ENCODE results near the gene PGC. TPM values are rescaled to one million over a fixed set of nuclear protein-coding genes. Genes with fewer than 3 reads are reported as not detected.

PGC gene
- total RNA-seq, 1 donor, result not detected

DNA sequence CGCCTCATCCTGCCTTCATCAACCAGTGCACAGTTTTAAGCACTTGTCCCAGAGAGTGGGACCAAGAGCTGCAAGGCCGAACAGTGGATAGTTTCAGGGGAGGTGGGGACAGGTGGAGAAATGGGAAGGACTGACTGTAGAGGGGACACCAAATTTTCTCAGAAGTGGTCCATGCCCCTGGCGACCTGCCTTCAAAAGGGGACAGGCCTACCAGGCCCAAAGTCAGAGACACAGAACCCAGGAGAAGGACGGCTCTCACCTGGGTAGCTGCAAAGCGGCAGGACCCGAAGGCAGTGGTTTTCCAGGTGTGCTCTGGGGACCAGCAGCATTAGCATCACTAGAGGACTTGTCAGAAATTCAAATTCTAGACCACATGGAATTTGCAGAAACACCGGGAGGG is 17.6 kb downstream of the PGC start:
- no peak for DNase-seq (ENCODE audit: low read depth)
- TF ChIP-seq, protein P1, sequence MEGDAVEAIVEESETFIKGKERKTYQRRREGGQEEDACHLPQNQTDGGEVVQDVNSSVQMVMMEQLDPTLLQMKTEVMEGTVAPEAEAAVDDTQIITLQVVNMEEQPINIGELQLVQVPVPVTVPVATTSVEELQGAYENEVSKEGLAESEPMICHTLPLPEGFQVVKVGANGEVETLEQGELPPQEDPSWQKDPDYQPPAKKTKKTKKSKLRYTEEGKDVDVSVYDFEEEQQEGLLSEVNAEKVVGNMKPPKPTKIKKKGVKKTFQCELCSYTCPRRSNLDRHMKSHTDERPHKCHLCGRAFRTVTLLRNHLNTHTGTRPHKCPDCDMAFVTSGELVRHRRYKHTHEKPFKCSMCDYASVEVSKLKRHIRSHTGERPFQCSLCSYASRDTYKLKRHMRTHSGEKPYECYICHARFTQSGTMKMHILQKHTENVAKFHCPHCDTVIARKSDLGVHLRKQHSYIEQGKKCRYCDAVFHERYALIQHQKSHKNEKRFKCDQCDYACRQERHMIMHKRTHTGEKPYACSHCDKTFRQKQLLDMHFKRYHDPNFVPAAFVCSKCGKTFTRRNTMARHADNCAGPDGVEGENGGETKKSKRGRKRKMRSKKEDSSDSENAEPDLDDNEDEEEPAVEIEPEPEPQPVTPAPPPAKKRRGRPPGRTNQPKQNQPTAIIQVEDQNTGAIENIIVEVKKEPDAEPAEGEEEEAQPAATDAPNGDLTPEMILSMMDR (IDR thresholded peaks at IDR 0.05; ENCODE audit: insufficient read depth, low read length), result no peak
- H3K4me3 ChIP-seq (ENCODE audit: low read depth, low read length), result no peak overlapping the region

DNA sequence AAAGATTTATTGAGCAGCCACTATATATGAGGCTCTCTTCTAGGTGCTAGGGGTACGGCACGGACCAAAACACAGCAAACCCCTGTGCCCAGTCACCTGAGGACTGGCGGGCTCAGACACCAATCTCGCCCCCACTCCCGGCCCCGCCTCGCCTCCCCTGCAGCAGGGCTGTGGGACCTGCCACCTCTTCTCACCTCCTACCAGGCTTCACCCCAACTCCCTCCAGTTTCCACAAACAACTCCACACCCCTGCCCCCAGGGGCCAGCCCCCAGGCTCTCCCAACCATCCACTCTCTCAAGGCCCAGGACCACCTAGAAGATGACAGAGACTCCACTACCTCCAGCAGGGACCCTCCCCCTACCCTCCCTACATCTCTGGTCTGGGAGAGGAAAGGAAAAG is 18.2 kb downstream of the PGC start:
- DNase-seq (ENCODE audit: low read depth), result no peak
- TF ChIP-seq, protein P1 (IDR thresholded peaks at IDR 0.05; ENCODE audit: insufficient read depth, low read length), result no peak
- no peak overlapping the region for H3K4me3 ChIP-seq (ENCODE audit: low read depth, low read length)

DNA sequence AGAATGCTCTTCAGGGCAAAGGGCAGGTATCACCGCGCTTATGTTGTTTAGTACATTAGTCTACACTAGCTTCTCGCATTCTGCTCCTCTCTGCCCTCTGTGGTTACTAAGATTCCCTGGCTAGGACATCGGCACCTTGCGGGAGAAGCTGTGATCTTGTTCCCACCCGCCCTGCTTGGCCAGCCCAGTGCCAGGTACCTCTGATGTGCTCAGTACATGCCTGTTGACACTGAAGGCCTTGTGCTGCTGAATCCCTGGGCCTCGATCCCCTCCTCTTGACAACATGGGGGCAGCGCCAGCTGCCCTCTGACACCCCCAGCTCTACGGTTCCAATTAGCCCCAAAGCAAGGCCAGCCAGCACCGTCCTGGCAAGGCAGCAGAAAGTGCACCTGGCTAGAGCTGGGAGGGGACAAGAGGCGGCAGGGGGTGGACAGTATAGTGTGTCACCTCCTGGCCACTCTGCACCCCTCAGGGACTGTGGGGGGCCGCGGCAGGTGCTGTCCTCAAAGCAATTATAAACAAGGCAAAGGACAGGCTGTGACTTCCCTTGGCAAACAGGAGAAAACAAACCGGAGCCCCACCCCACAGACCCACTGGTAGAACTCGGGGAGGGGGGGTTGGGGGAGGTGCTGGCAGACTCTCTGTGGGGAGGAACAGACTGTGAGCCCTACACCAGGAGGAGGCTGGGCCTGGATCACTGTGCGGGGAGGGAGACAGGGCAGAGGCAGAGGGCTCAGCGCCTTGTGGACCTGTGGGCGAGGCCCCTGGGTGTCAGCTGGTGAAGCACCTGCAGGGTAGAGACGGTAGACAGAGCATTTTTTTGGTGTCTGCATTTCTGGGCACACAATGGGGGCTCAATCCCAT is 18.9 kb downstream of the PGC start:
- H3K4me3 ChIP-seq (ENCODE audit: low read depth, low read length), result no peak overlapping the region
- TF ChIP-seq, protein P1 (IDR thresholded peaks at IDR 0.05; ENCODE audit: insufficient read depth, low read length), result no peak
- no peak for DNase-seq (ENCODE audit: low read depth)

DNA sequence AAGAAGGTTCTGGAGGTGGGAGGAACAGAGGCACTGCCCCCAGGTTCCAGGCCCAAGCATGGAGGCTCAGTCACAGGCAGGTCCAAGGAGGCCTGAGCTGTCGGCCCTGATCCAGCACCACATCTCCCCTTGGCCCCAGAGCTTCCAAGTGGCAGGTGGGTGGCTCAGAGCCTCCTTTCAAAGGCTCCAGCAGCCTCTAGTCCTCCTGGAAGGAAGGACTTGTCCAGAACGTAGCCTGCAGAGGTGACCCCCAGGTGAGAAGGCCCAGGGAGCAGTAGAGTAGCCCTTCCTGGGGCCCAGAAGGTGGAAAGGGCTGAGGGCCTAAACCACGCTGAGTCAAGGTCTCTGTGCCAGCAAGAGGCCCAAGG is 19.5 kb downstream of the PGC start:
- no peak overlapping the region for H3K4me3 ChIP-seq (ENCODE audit: low read depth, low read length)
- TF ChIP-seq, protein P1 (IDR thresholded peaks at IDR 0.05; ENCODE audit: insufficient read depth, low read length), result no peak
- DNase-seq (ENCODE audit: low read depth), result no peak

DNA sequence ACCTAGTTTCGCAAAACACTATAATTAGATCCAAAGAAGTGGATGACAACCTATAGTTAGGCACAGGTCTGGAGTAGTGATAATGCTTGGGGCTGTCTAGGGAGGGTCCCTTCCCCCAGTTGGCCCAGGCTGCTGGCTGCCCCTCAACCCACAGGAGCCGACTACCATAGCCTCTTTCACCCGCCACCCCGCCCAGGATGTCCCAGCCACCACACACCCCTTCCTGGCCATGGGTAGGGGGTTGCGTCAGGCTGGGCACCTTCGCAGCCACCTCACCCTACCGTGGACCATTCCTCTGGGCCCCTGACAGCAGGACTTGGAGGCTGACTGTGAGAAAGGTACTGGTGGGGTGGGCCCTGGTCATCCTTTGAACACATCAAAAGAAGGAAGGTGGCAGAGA is 20.3 kb downstream of the PGC start:
- H3K4me3 ChIP-seq (ENCODE audit: low read depth, low read length), result no peak overlapping the region
- TF ChIP-seq, protein P1 (IDR thresholded peaks at IDR 0.05; ENCODE audit: insufficient read depth, low read length), result no peak
- DNase-seq (ENCODE audit: low read depth), result no peak

DNA sequence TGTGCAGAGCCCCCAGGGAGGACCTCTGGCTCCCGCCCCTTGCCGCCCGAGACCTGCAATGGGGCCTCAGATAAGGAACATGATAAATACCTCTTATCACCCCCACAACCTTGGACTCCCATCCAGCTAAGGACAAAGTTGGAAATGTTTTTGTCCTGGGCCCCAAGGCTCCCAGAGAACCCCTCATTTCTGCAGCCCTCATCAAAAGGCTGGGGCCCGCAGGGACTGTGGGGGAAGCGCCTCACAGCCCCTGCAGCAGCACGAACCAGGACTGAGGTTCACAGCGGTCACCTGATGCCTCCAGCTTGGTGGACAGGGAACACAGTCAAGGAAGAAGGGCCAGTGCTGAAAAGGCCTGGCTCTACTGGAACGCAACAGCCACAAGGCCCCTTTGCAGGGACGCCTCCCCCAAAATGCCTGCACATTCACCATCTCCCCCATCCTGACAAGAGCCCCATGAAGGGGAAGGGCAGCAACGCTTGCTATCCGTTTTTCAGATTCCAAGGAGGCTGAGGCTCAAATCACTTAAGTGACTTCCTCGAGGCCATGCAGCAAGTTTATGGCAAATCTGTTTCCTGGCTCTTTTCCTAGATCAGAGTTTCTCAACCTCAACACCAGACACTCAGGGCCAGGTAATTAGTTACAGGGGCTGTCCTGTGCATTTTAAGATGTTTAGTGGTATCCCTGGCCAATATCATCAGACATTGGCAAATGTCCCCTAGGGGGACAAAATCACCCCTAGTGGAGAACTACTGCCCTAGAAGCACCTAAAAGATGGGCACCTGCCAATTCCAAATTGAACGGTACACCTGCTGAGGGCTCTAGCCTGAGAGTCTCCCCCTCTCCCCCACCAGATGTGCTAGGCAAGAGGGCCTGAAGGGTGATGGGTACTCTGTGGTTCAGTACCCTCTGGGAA is 22.4 kb downstream of the PGC start:
- H3K4me3 ChIP-seq (ENCODE audit: low read depth, low read length), result no peak overlapping the region
- TF ChIP-seq, protein P1 (IDR thresholded peaks at IDR 0.05; ENCODE audit: insufficient read depth, low read length), result peak; percentile 4
- no peak for DNase-seq (ENCODE audit: low read depth)
